ENCODE results near the gene NOC2L. TPM values are rescaled to one million over a fixed set of nuclear protein-coding genes. Genes with fewer than 3 reads are reported as not detected.

The NOC2L gene
- total and polyA plus RNA-seq, 9 of the 15 experiments (the other 6 are each of a cell fraction or from before 2014, with no cell fraction given): 4.0 to 410 (median 200) TPM

GRCh38 chr1:931380-932172, 27.5 kb downstream of the NOC2L start:
- no peak for TF ChIP-seq NFRKB (IDR thresholded peaks at IDR 0.05; ENCODE audit: low read depth)
- TF ChIP-seq TCF3 (CRISPR knock-in tag; IDR thresholded peaks at IDR 0.05): no peak
- TF ChIP-seq ZBTB2 (IDR thresholded peaks at IDR 0.05): no peak
- TF ChIP-seq CTCF (IDR thresholded peaks at IDR 0.05 in 2 of 3, conservative IDR thresholded peaks at IDR 0.05 in 1 of 3; ENCODE audit: insufficient read depth in 2 of 3, low read depth in 1 of 3, low read length in 3 of 3): peak; percentile 4 to 23 (median 12); a peak in 1 of 6 replicates
- TF ChIP-seq NFIX (CRISPR knock-in tag; IDR thresholded peaks at IDR 0.05; ENCODE audit: low read depth): 0 out of 2 replicates have a peak, but pooled peaks have one; percentile 41
- no peak for TF ChIP-seq HNRNPK (IDR thresholded peaks at IDR 0.05; ENCODE audit: low read depth, low read length, poor library complexity, severe bottlenecking)
- no peak for TF ChIP-seq SRSF3 (IDR thresholded peaks at IDR 0.05; ENCODE audit: insufficient read depth, low read length)
- no peak for TF ChIP-seq ELK3 (CRISPR knock-in tag; IDR thresholded peaks at IDR 0.05)
- TF ChIP-seq NFIC (IDR thresholded peaks at IDR 0.05): peak; percentile 93
- Histone ChIP-seq H3K9me1 (ENCODE audit: control insufficient read depth, insufficient read depth, low read length) (no peaks in the 10 kb centered on the region), H4K20me1 (replicated peaks; ENCODE audit: control insufficient read depth, insufficient read depth, low read length) (peaks cover 30% of the 10 kb centered on the region), H3K4me2 (ENCODE audit: insufficient read depth, low read length) (no peak overlapping the region), H3K27ac (ENCODE audit: extremely low read depth, low read depth, low read length) (no peak overlapping the region), H3K36me3 (ENCODE audit: control insufficient read depth, insufficient read depth, low read length) (no peaks in the 10 kb centered on the region), H3K79me2 (ENCODE audit: control insufficient read depth, insufficient read depth, low read length) (no peaks in the 10 kb centered on the region), H3K4me3 (no peak overlapping the region), H2AFZ (ENCODE audit: low read depth, low read length) (no peak overlapping the region), H3K9me3 (replicated peaks; ENCODE audit: control insufficient read depth, insufficient read depth, low read depth, low read length) (no peaks in the 10 kb centered on the region), H3K4me1 (replicated peaks in 1 of 2; ENCODE audit: control insufficient read depth in 2 of 2, insufficient read depth in 2 of 2, low read length in 2 of 2) (peaks cover 0 to 75% of the 10 kb centered on the region in 2 experiments; a peak in 4 of 5 replicates), H3K27me3 (ENCODE audit: control insufficient read depth in 2 of 2, insufficient read depth in 2 of 2, low read length in 2 of 2) (peaks cover 37 to 78% of the 10 kb centered on the region in 2 experiments; a peak in 4 of 5 replicates), H3K9ac (ENCODE audit: insufficient read depth in 1 of 2, low read depth in 2 of 2, low read length in 2 of 2) (peak overlapping the region in 1 of 2 experiments; percentile 56; a peak in 1 of 4 replicates)
- no peak for DNase-seq (ENCODE audit: extremely low read depth in 1 of 4, low spot score in 3 of 4)
- no peak for ATAC-seq
- ChIA-PET POLR2A (interaction anchor here (0.5 to 1.0 kb wide), 4 partner anchors 8 to 15 kb away, joined by 3 to 4 read pairs (median 3); no protein-coding TSS in a partner anchor), CTCF (ENCODE audit: low intra/inter-chr PET ratio) (no interaction called here)
- intact Hi-C loops (cut with micrococcal nuclease): no loop called here
- no TSS peak for BruUV-seq (replicated peaks)
- whole genome bisulfite sequencing (ENCODE audit: insufficient coverage, low coverage, missing lambda C conversion rate): 10% methylated on average over 15 of the region's 15 CpGs
- in situ Hi-C loops (cut with MboI): no loop called here
- FAIRE-seq: no peak
